PC-9 (cell line): ENCODE measurements around the gene SPATA22.

Experiments
- EZH2 ChIP-seq: fragments of 200-600 bp; sonication (generic); IDR thresholded peaks from 2 replicates; pipeline ENCODE4 v1.8.0; 2017; ENCODE audit warnings: antibody characterized with exemption, low read depth
- TF ChIP-seq, protein P1 (sequence below): fragments of 200-600 bp; sonication (generic); conservative IDR thresholded peaks from 2 replicates; pipeline ENCODE4 v1.6.1; 2017; ENCODE audit warnings: mixed run types, antibody characterized with exemption, mild to moderate bottlenecking, moderate library complexity

- TF ChIP-seq, protein P1, sequence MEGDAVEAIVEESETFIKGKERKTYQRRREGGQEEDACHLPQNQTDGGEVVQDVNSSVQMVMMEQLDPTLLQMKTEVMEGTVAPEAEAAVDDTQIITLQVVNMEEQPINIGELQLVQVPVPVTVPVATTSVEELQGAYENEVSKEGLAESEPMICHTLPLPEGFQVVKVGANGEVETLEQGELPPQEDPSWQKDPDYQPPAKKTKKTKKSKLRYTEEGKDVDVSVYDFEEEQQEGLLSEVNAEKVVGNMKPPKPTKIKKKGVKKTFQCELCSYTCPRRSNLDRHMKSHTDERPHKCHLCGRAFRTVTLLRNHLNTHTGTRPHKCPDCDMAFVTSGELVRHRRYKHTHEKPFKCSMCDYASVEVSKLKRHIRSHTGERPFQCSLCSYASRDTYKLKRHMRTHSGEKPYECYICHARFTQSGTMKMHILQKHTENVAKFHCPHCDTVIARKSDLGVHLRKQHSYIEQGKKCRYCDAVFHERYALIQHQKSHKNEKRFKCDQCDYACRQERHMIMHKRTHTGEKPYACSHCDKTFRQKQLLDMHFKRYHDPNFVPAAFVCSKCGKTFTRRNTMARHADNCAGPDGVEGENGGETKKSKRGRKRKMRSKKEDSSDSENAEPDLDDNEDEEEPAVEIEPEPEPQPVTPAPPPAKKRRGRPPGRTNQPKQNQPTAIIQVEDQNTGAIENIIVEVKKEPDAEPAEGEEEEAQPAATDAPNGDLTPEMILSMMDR = no peak
- TF ChIP-seq EZH2 = no peak
Measured at GRCh38 chr17:3438368-3438767, 33.3 kb downstream of the SPATA22 start.
